Prostate gland (tissue), 2 donors: ENCODE measurements around the gene ITFG1. TPM values are rescaled to one million over a fixed set of nuclear protein-coding genes. Genes with fewer than 3 reads are reported as not detected.

Experiments used
- DNase-seq: peaks from one replicate; pipeline ENCODE4 v3.0.0-alpha.2; 2019; ENCODE audit warnings: low spot score
- H3K27ac ChIP-seq, 2 donors: fragments of 200-600 bp; sonication (generic); 2 replicates each; pipeline ENCODE4 v1.5.1; 2017 to 2019
- H3K27me3 ChIP-seq: fragments of 200-600 bp; sonication (generic); replicated peaks from 2 replicates; pipeline ENCODE4 v1.5.1; 2019; ENCODE audit not compliant: insufficient read depth
- H3K36me3 ChIP-seq, 2 donors: fragments of 200-600 bp; sonication (generic); 1 replicate in 1 of 2; 2 replicates in 1 of 2; pipeline versions ENCODE4 v1.5.1 to v1.8.1; 2017 to 2019
- H3K4me1 ChIP-seq: fragments of 200-600 bp; sonication (generic); replicated peaks from 2 replicates; pipeline ENCODE4 v1.5.1; 2019
- H3K4me3 ChIP-seq, 2 donors: fragments of 200-600 bp; sonication (generic); 2 replicates each; pipeline ENCODE4 v1.5.1; 2017 to 2019
- H3K9me3 ChIP-seq: fragments of 200-600 bp; sonication (generic); 2 replicates; pipeline ENCODE4 v1.5.1; 2017
- CTCF ChIP-seq, 4 experiments: fragments of 200-600 bp in 2 of 4; fragments of 450-650 bp in 2 of 4; sonication (generic) in 2 of 4; IDR thresholded peaks; 1 replicate in 3 of 4; 2 replicates in 1 of 4; pipeline ENCODE4 v1.5.1; 2016 to 2019; ENCODE audit warnings: antibody characterized with exemption in 4 of 4, mild to moderate bottlenecking in 2 of 4, moderate library complexity in 2 of 4
- POLR2A ChIP-seq: fragments of 450-650 bp; IDR thresholded peaks from one replicate; pipeline ENCODE4 v1.6.1; 2016; ENCODE audit warnings: antibody characterized with exemption, mild to moderate bottlenecking
- POLR2AphosphoS5 ChIP-seq: sonication (generic); formaldehyde crosslinking; IDR thresholded peaks from one replicate; pipeline ENCODE4 v1.6.1; 2017; ENCODE audit warnings: antibody characterized with exemption
- WGBS: methylation state at CpG from one replicate; pipeline ENCODE4 v1.1.5; 2018; 5-methylcytosine and 5-hydroxymethylcytosine counted together
- intact Hi-C: fragments of 100-400 bp; cut with DNase I; formaldehyde crosslinking; loops from one replicate; pipeline ENCODE4 v1.14.2; 2022
- total RNA-seq, 2 donors: library from RNA; depleted of rRNA; stranded (reverse); fragments of >200 nt; gene quantifications; one replicate each; pipeline ENCODE4 v1.1.0, GENCODE V29; 2016

ITFG1 gene
- total RNA-seq, 2 donors from 2014 or later, result 49.1 to 104 TPM

DNA sequence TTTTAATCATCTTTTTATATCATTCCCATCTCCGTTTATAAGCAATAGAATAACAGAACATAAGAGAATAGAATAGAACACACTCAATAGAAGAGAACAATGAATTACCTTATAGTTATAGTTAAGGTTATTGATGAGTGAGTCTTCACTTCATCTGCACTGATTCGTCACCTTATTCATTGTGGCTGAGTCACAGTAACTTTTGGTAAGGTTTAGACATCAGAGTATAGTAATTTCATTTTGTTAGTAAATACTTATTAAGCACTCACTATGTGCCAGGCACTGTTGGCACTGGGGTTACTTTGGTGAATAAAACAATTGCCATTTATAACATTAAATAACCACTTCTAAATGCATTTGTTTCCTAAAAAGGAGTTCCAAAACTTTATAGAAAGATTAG is 22.8 kb upstream of the ITFG1 start:
- Histone ChIP-seq H3K9me3 (no peaks in the 10 kb centered on the region), H3K36me3 (no peaks in the 10 kb centered on the region), H3K4me1 (no peaks in the 10 kb centered on the region), H3K27ac (no peak overlapping the region), H3K4me3 (no peak overlapping the region), H3K27me3 (no peaks in the 10 kb centered on the region)
- intact Hi-C loops, result no loop called here
- DNase-seq, result no peak
- no peak for TF ChIP-seq POLR2A
- TF ChIP-seq CTCF (IDR thresholded peaks at IDR 0.05), result no peak
- TF ChIP-seq POLR2AphosphoS5, result no peak
- WGBS, result 92% methylated on average over 2 of the region's 2 CpGs

- no peak for TF ChIP-seq POLR2AphosphoS5
- TF ChIP-seq POLR2A, result no peak
- TF ChIP-seq CTCF (IDR thresholded peaks at IDR 0.05), result no peak
- 86% methylated on average over 6 of the region's 6 CpGs for WGBS
- intact Hi-C loops, result no loop called here
- Histone ChIP-seq H3K27ac (no peak overlapping the region), H3K27me3 (no peaks in the 10 kb centered on the region), H3K9me3 (no peaks in the 10 kb centered on the region), H3K4me3 (no peak overlapping the region), H3K4me1 (no peaks in the 10 kb centered on the region), H3K36me3 (no peaks in the 10 kb centered on the region)
- no peak for DNase-seq
Measured at GRCh38 chr16:47481698-47482374, 21.0 kb upstream of the ITFG1 start.

- no peak for DNase-seq
- no peak overlapping the region for H3K27ac ChIP-seq
- no peaks in the 10 kb centered on the region for H3K27me3 ChIP-seq
- 94% methylated on average over 3 of the region's 3 CpGs for WGBS
- H3K4me1 ChIP-seq, result no peaks in the 10 kb centered on the region
- H3K9me3 ChIP-seq, result no peaks in the 10 kb centered on the region
- TF ChIP-seq POLR2AphosphoS5 (no peak), POLR2A (no peak), CTCF (IDR thresholded peaks at IDR 0.05) (no peak)
- intact Hi-C loops, result no loop called here
- H3K4me3 ChIP-seq, result no peak overlapping the region
- no peaks in the 10 kb centered on the region for H3K36me3 ChIP-seq
Measured at GRCh38 chr16:47480410-47480809, 19.5 kb upstream of the ITFG1 start.

- H3K27ac ChIP-seq, result no peak overlapping the region
- no peaks in the 10 kb centered on the region for H3K4me1 ChIP-seq
- no peaks in the 10 kb centered on the region for H3K9me3 ChIP-seq
- H3K36me3 ChIP-seq, result no peaks in the 10 kb centered on the region
- no peak overlapping the region for H3K4me3 ChIP-seq
- WGBS, result 74% methylated on average over 1 of the region's 1 CpG
- no peak for TF ChIP-seq CTCF (IDR thresholded peaks at IDR 0.05)
- no peak for TF ChIP-seq POLR2A
- TF ChIP-seq POLR2AphosphoS5, result no peak
- intact Hi-C loops, result no loop called here
- H3K27me3 ChIP-seq, result no peaks in the 10 kb centered on the region
- DNase-seq, result no peak
Measured at GRCh38 chr16:47477679-47478078, 16.8 kb upstream of the ITFG1 start.

- intact Hi-C loops, result no loop called here
- Histone ChIP-seq H3K27ac (no peak overlapping the region), H3K27me3 (no peaks in the 10 kb centered on the region), H3K36me3 (no peaks in the 10 kb centered on the region), H3K9me3 (no peaks in the 10 kb centered on the region), H3K4me3 (no peak overlapping the region), H3K4me1 (no peaks in the 10 kb centered on the region)
- no peak for DNase-seq
- TF ChIP-seq CTCF (IDR thresholded peaks at IDR 0.05) (no peak), POLR2A (no peak), POLR2AphosphoS5 (no peak)
Measured at GRCh38 chr16:47476654-47477345, 15.9 kb upstream of the ITFG1 start.
